Cerebellar cortex (tissue), 1 donor: ENCODE measurements around the gene PVRIG.
"Not testable (repeated sequence)": the region's sequence is repeated elsewhere in the genome, so short reads cannot be mapped to it uniquely, and the experiment has no call there.

Experiments
- DNase-seq: peaks from one replicate; pipeline ENCODE4 v3.0.0-alpha.2; 2015; ENCODE audit warnings: low spot score

The PVRIG gene

GRCh38 chr7:100234660-100235317, 15.0 kb downstream of the PVRIG start:
- DNase-seq, result not testable (repeated sequence)

- not testable (repeated sequence) for DNase-seq
Observed at GRCh38 chr7:100239975-100240374, 20.2 kb downstream of the PVRIG start.

- peak; percentile 42 for DNase-seq
Observed at GRCh38 chr7:100243385-100243784, 23.6 kb downstream of the PVRIG start.

GRCh38 chr7:100244988-100245605, 25.3 kb downstream of the PVRIG start:
- not testable (repeated sequence) for DNase-seq

- DNase-seq, result not testable (repeated sequence)
Observed at GRCh38 chr7:100246121-100246864, 26.5 kb downstream of the PVRIG start.

- DNase-seq, result not testable (repeated sequence)
Observed at GRCh38 chr7:100246865-100247137, 27.1 kb downstream of the PVRIG start.

GRCh38 chr7:100247152-100247757, 27.5 kb downstream of the PVRIG start:
- DNase-seq, result no peak

GRCh38 chr7:100248483-100248882, 28.7 kb downstream of the PVRIG start:
- no peak for DNase-seq

GRCh38 chr7:100257017-100257416, 37.3 kb downstream of the PVRIG start:
- DNase-seq, result no peak

- DNase-seq, result not testable (repeated sequence)
Observed at GRCh38 chr7:100259984-100260383, 40.2 kb downstream of the PVRIG start.

GRCh38 chr7:100262896-100263295, 43.1 kb downstream of the PVRIG start:
- DNase-seq, result not testable (repeated sequence)

- DNase-seq, result not testable (repeated sequence)
Observed at GRCh38 chr7:100264223-100264622, 44.5 kb downstream of the PVRIG start.

GRCh38 chr7:100264669-100265165, 45.0 kb downstream of the PVRIG start:
- DNase-seq, result not testable (repeated sequence)

GRCh38 chr7:100265851-100266250, 46.1 kb downstream of the PVRIG start:
- not testable (repeated sequence) for DNase-seq

- no peak for DNase-seq
Observed at GRCh38 chr7:100266576-100267354, 47.0 kb downstream of the PVRIG start.

GRCh38 chr7:100267648-100268047, 47.9 kb downstream of the PVRIG start:
- DNase-seq, result no peak

GRCh38 chr7:100268882-100269281, 49.1 kb downstream of the PVRIG start:
- DNase-seq, result not testable (repeated sequence)

- DNase-seq, result not testable (repeated sequence)
Observed at GRCh38 chr7:100269306-100270045, 49.7 kb downstream of the PVRIG start.

GRCh38 chr7:100270046-100270918, 50.5 kb downstream of the PVRIG start:
- peak; percentile 19 for DNase-seq
